A673 (cell line): ENCODE data around the gene CELF3. TPM values are rescaled to one million over a fixed set of nuclear protein-coding genes. Genes with fewer than 3 reads are reported as not detected.

Experiments used
- BruUV-seq: library from RNA; stranded (reverse); fragments of 400-500 nt; replicated peaks from 2 replicates; lab custom pipeline; 2021; lab: Mats Ljungman, UMichigan
- CTCF ChIA-PET: fragments of 300-600 bp; sonication (Branson Sonifier 250); formaldehyde crosslinking; loops from one replicate; lab custom pipeline; 2022; ENCODE audit warnings: antibody characterized with exemption; lab: Charles Lee
- POLR2A ChIA-PET: fragments of 300-600 bp; sonication (Branson Sonifier 250); formaldehyde crosslinking; loops from one replicate; lab custom pipeline; 2022; ENCODE audit warnings: antibody characterized with exemption; ENCODE audit not compliant: low non-redundant PET; lab: Charles Lee
- DNase-seq: peaks from one replicate; pipeline ENCODE4 v3.0.0-alpha.2; 2015; ENCODE audit warnings: low spot score
- H3K27ac ChIP-seq: fragments of 200-600 bp; sonication (generic); 2 replicates; pipeline ENCODE4 v1.5.1; 2016; ENCODE audit warnings: mixed run types, low read depth, mild to moderate bottlenecking, mixed read lengths, antibody characterized with exemption, low read length; ENCODE audit not compliant: poor library complexity, severe bottlenecking
- H3K27me3 ChIP-seq: fragments of 200-600 bp; sonication (generic); replicated peaks from 2 replicates; pipeline ENCODE4 v1.6.1; 2017; ENCODE audit warnings: mixed run types, low read depth, mild to moderate bottlenecking, mixed read lengths, antibody characterized with exemption, low read length; ENCODE audit not compliant: insufficient read depth, poor library complexity
- H3K36me3 ChIP-seq: fragments of 200-600 bp; sonication (generic); 2 replicates; pipeline ENCODE4 v1.6.1; 2016; ENCODE audit warnings: mixed run types, mild to moderate bottlenecking, mixed read lengths, antibody characterized with exemption, low read length; ENCODE audit not compliant: insufficient read depth, poor library complexity, severe bottlenecking
- H3K4me1 ChIP-seq: fragments of 200-600 bp; sonication (generic); 2 replicates; pipeline ENCODE4 v1.6.1; 2017; ENCODE audit warnings: mixed run types, mild to moderate bottlenecking, mixed read lengths, antibody characterized with exemption, low read length; ENCODE audit not compliant: insufficient read depth, poor library complexity, severe bottlenecking
- H3K4me3 ChIP-seq: fragments of 200-600 bp; sonication (generic); 2 replicates; pipeline ENCODE4 v1.5.1; 2016; ENCODE audit warnings: low read depth, mixed run types, mild to moderate bottlenecking, mixed read lengths, low read length; ENCODE audit not compliant: poor library complexity, severe bottlenecking
- H3K9me3 ChIP-seq: fragments of 200-600 bp; sonication (generic); 2 replicates; pipeline ENCODE4 v1.6.1; 2016; ENCODE audit warnings: mixed run types, low read depth, mild to moderate bottlenecking, mixed read lengths, antibody characterized with exemption, low read length; ENCODE audit not compliant: poor library complexity, severe bottlenecking
- CTCF ChIP-seq: fragments of 300-800, 200-600 bp; sonication (generic); conservative IDR thresholded peaks from 2 replicates; pipeline ENCODE4 v1.5.1; 2017; ENCODE audit warnings: low read depth, mild to moderate bottlenecking, antibody characterized with exemption, low read length, moderate library complexity, mixed read lengths
- EZH2 ChIP-seq: fragments of 200-600 bp; sonication (generic); IDR thresholded peaks from 2 replicates; pipeline ENCODE4 v1.6.1; 2017; ENCODE audit warnings: borderline replicate concordance, low read depth, mild to moderate bottlenecking, mixed read lengths, antibody characterized with exemption, low read length; ENCODE audit not compliant: poor library complexity, severe bottlenecking
- intact Hi-C: fragments of 100-400 bp; cut with micrococcal nuclease; formaldehyde crosslinking; loops from one replicate; pipeline ENCODE4 v1.10.0; 2022; ENCODE audit not compliant: unreplicated experiment
- total RNA-seq: library from RNA; stranded (reverse); gene quantifications from 2 replicates; pipeline ENCODE4 v1.2.3, GENCODE V29; 2021

Gene CELF3
- total RNA-seq, 1 experiment from 2014 or later, result not detected

DNA sequence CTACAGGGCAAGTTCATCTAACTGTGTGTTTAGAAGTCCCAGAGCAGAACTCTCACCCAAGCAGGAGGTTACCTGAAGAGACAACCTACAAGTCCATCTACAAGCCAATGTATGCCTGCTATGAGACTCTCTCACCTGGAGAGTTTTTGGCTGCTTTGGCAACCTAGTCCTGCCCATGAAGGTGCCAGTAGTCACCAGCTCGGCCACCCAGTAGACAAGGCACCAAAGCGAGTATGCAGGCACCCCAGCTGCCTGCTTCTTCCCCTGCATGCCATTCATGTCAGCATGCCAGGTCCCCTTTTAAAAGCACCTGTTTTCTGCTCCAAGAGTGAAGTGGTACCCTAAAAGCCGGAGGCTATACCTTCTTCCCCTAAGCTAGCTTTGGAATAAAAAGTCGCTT, 24.9 kb upstream of the CELF3 start:
- Histone ChIP-seq H3K9me3 (peaks cover 7% of the 10 kb centered on the region), H3K4me3 (no peak overlapping the region), H3K27me3 (peaks cover 53% of the 10 kb centered on the region), H3K36me3 (no peaks in the 10 kb centered on the region), H3K27ac (no peak overlapping the region), H3K4me1 (no peaks in the 10 kb centered on the region)
- ChIA-PET CTCF (no interaction called here), POLR2A (no interaction called here)
- no TSS peak for BruUV-seq
- no peak for DNase-seq
- TF ChIP-seq CTCF, result no peak
- TF ChIP-seq EZH2, result no peak
- intact Hi-C loops, result no loop called here

GRCh38 chr1:151739590-151740355, 23.2 kb upstream of the CELF3 start:
- Histone ChIP-seq H3K27me3 (peaks cover 37% of the 10 kb centered on the region), H3K27ac (no peak overlapping the region), H3K4me3 (no peak overlapping the region), H3K4me1 (no peaks in the 10 kb centered on the region), H3K9me3 (peaks cover 7% of the 10 kb centered on the region), H3K36me3 (no peaks in the 10 kb centered on the region)
- ChIA-PET POLR2A (no interaction called here), CTCF (interaction anchor here (0.7 kb wide), 1 partner anchor 69 kb away, joined by 3 read pairs; no protein-coding TSS in a partner anchor)
- intact Hi-C loops, result loop anchor here (5.0 kb wide), 1 partner anchor 147 kb away; no protein-coding TSS in a partner anchor
- no TSS peak for BruUV-seq
- TF ChIP-seq EZH2 (no peak), CTCF (no peak)
- DNase-seq, result no peak

- Histone ChIP-seq H3K27me3 (peaks cover 16% of the 10 kb centered on the region), H3K4me3 (no peak overlapping the region), H3K4me1 (no peaks in the 10 kb centered on the region), H3K9me3 (peaks cover 7% of the 10 kb centered on the region), H3K27ac (no peak overlapping the region), H3K36me3 (no peaks in the 10 kb centered on the region)
- BruUV-seq, result no TSS peak
- ChIA-PET POLR2A (no interaction called here), CTCF (interaction anchor here (0.6 kb wide), 1 partner anchor 272 kb away, joined by 3 read pairs; no protein-coding TSS in a partner anchor)
- DNase-seq, result no peak
- intact Hi-C loops, result loop anchor here (5.0 kb wide), 1 partner anchor 145 kb away; no protein-coding TSS in a partner anchor
- TF ChIP-seq CTCF, result no peak
- no peak for TF ChIP-seq EZH2
These were observed 20.9 kb upstream of the CELF3 start for GRCh38 chr1:151737479-151737878.
